HepG2 (cell line): ENCODE measurements around the gene INTS4. TPM values are rescaled to one million over a fixed set of nuclear protein-coding genes. Genes with fewer than 3 reads are reported as not detected.
"Not testable (repeated sequence)": the region's sequence is repeated elsewhere in the genome, so short reads cannot be mapped to it uniquely, and the experiment has no call there.

Experiments used
- ATAC-seq: fragments of 200-7000 bp; cut with Tn5 transposase; 3 replicates; pipeline ENCODE4 v1.9.1; 2020; ENCODE audit warnings: mild to moderate bottlenecking, moderate library complexity
- BruUV-seq: library from RNA; stranded (reverse); fragments of 400-500 nt; replicated peaks from 2 replicates; lab custom pipeline; 2021; lab: Mats Ljungman, UMichigan
- CTCF ChIA-PET: fragments of 300-600 bp; formaldehyde crosslinking; extraction: SDS; loops from one replicate; lab custom pipeline; 2021; ENCODE audit warnings: low total read pairs, inconsistent platforms, low intra/inter-chr PET ratio; lab: Yijun Ruan, JAX
- POLR2A ChIA-PET: fragments of 350-600 bp; sonication (Branson Sonifier 250); formaldehyde crosslinking; loops from one replicate; lab custom pipeline; 2020; ENCODE audit warnings: antibody characterized with exemption, inconsistent platforms; lab: Yijun Ruan, JAX
- DNase-seq: peaks from one replicate; pipeline ENCODE4 v3.0.0-alpha.2; 2015; ENCODE audit warnings: low spot score
- FAIRE-seq: peaks from 3 replicates; lab custom pipeline; 2011; peaks lifted over from hg19 to GRCh38; lab: Jason Lieb, UNC
- H2AFZ ChIP-seq: one replicate; pipeline ENCODE4 v1.6.1; 2011; ENCODE audit warnings: low read length, inconsistent platforms
- H3K27ac ChIP-seq: fragments of 300-600 bp; 3 replicates; pipeline ENCODE4 v1.8.0; 2011; ENCODE audit warnings: mixed run types, mild to moderate bottlenecking, mixed read lengths, low read length, inconsistent platforms; ENCODE audit not compliant: insufficient read depth; ENCODE audit errors: extremely low read length
- H3K27me3 ChIP-seq, 2 experiments: fragments of 200-600 bp in 1 of 2; 2 replicates in 1 of 2; 3 replicates in 1 of 2; pipeline versions ENCODE4 v1.6.0 to v1.8.0; 2011; ENCODE audit warnings: low read length in 2 of 2, mild to moderate bottlenecking in 2 of 2, moderate library complexity in 2 of 2, inconsistent platforms in 1 of 2; ENCODE audit not compliant: insufficient read depth in 2 of 2, control insufficient read depth in 1 of 2
- H3K36me3 ChIP-seq, 2 experiments: fragments of 200-600 bp in 1 of 2; replicated peaks in 1 of 2; 2 replicates in 1 of 2; 3 replicates in 1 of 2; pipeline versions ENCODE4 v1.5.1 to v1.8.0; 2011; ENCODE audit warnings: low read length in 2 of 2, inconsistent platforms in 1 of 2; ENCODE audit not compliant: insufficient read depth in 2 of 2, control insufficient read depth in 1 of 2
- H3K4me1 ChIP-seq: 2 replicates; pipeline ENCODE4 v1.5.1; 2012; ENCODE audit warnings: low read length, inconsistent platforms; ENCODE audit not compliant: insufficient read depth
- H3K4me2 ChIP-seq: 2 replicates; pipeline ENCODE4 v1.6.0; 2011; ENCODE audit warnings: low read depth, low read length, inconsistent platforms
- H3K4me3 ChIP-seq, 3 experiments: fragments of 200-600 bp in 1 of 3; sonication (generic), shearing (Covaris generic) in 1 of 3; replicated peaks in 1 of 3; 2 replicates each; pipeline ENCODE4 v1.5.1; 2011 to 2016; ENCODE audit warnings: low read length in 3 of 3, inconsistent platforms in 2 of 3, low read depth in 2 of 3, mild to moderate bottlenecking in 2 of 3, control low read depth in 1 of 3, mixed read lengths in 1 of 3; ENCODE audit not compliant: insufficient read depth in 1 of 3
- H3K79me2 ChIP-seq: one replicate; pipeline ENCODE4 v1.6.1; 2011; ENCODE audit warnings: low read length, inconsistent platforms; ENCODE audit not compliant: insufficient read depth
- H3K9ac ChIP-seq: 2 replicates; pipeline ENCODE4 v1.6.0; 2011; ENCODE audit warnings: mild to moderate bottlenecking, low read depth, low read length, inconsistent platforms; ENCODE audit not compliant: insufficient read depth
- H3K9me3 ChIP-seq: 2 replicates; pipeline ENCODE4 v1.5.1; 2012; ENCODE audit warnings: mild to moderate bottlenecking, low read length
- H4K20me1 ChIP-seq: 2 replicates; pipeline ENCODE4 v1.6.0; 2011; ENCODE audit warnings: inconsistent platforms, mild to moderate bottlenecking, low read length, moderate library complexity; ENCODE audit not compliant: insufficient read depth
- CBFB ChIP-seq: sonication (generic); formaldehyde crosslinking; IDR thresholded peaks from 2 replicates; pipeline ENCODE4 v1.4.0; 2020; ENCODE audit warnings: missing genetic modification reagents
- EHMT2 ChIP-seq: fragments of 200-600 bp; sonication (generic); IDR thresholded peaks from 2 replicates; pipeline ENCODE4 v1.7.0; 2017; ENCODE audit warnings: antibody characterized with exemption, low read depth, low read length, borderline replicate concordance
- MBNL3 ChIP-seq: fragments of 250-450 bp; sonication (Bioruptor Pico); conservative IDR thresholded peaks from 2 replicates; pipeline ENCODE4 v1.8.0; 2022; ENCODE audit warnings: mild to moderate bottlenecking, inconsistent platforms
- RORA ChIP-seq: sonication (generic); formaldehyde crosslinking; IDR thresholded peaks from 2 replicates; pipeline ENCODE4 v1.5.0; 2020; ENCODE audit warnings: mild to moderate bottlenecking, missing genetic modification reagents, moderate library complexity
- SPEN ChIP-seq: sonication (generic); formaldehyde crosslinking; IDR thresholded peaks from 2 replicates; pipeline ENCODE4 v1.5.1; 2020; ENCODE audit warnings: low read depth, mild to moderate bottlenecking, missing genetic modification reagents
- ZFP41 ChIP-seq: sonication (generic); formaldehyde crosslinking; IDR thresholded peaks from 2 replicates; pipeline ENCODE4 v1.4.0; 2020; ENCODE audit warnings: mild to moderate bottlenecking, missing genetic modification reagents, borderline replicate concordance
- ZKSCAN8 ChIP-seq: IDR thresholded peaks from 2 replicates; pipeline ENCODE4 v1.6.1; 2016; ENCODE audit warnings: borderline replicate concordance, missing genetic modification reagents, missing compliant biosample characterization
- ZNF337 ChIP-seq: sonication (generic); formaldehyde crosslinking; IDR thresholded peaks from 2 replicates; pipeline ENCODE4 v1.5.1; 2020; ENCODE audit warnings: missing genetic modification reagents, low read depth, mild to moderate bottlenecking, borderline replicate concordance
- ZNF33A ChIP-seq: sonication (generic); formaldehyde crosslinking; IDR thresholded peaks from 2 replicates; pipeline ENCODE4 v1.5.1; 2020; ENCODE audit warnings: missing genetic modification reagents, mild to moderate bottlenecking, moderate library complexity, borderline replicate concordance
- ZNF496 ChIP-seq: sonication (generic); formaldehyde crosslinking; IDR thresholded peaks from 2 replicates; pipeline ENCODE4 v1.8.1; 2023; ENCODE audit warnings: mild to moderate bottlenecking, moderate library complexity, missing genetic modification reagents; ENCODE audit not compliant: insufficient replicate concordance
- WGBS: methylation state at CpG from one replicate; pipeline ENCODE4 v1.1.6; 2017; ENCODE audit warnings: low lambda C conversion rate; 5-methylcytosine and 5-hydroxymethylcytosine counted together
- in situ Hi-C: cut with HindIII; loops from 2 replicates; pipeline ENCODE4 v1.10.0; 2017; ENCODE audit warnings: low pct_unique_long_range_greater_than_20kb; ENCODE audit not compliant: extremely low pct_ligation_motif_present
- intact Hi-C: fragments of 100-400 bp; cut with micrococcal nuclease; formaldehyde crosslinking; loops from one replicate; pipeline ENCODE4 v1.10.0; 2022; ENCODE audit not compliant: unreplicated experiment
- polyA plus RNA-seq, 8 experiments: library from polyadenylated mRNA; depleted of rRNA in 3 of 8; stranded (reverse) in 7 of 8; unstranded in 1 of 8; fragments of >200 nt; fragmentation: Illumina TruSeq in 4 of 8; extraction: Trizol in 4 of 8; gene quantifications; 2 replicates each; pipeline versions ENCODE4 v1.2.1 to v1.2.3, GENCODE V29; 2011 to 2016; ENCODE audit warnings: low read depth in 4 of 8, missing spikeins in 1 of 8, mixed read lengths in 1 of 8; ENCODE audit not compliant: insufficient read depth in 1 of 8
- total RNA-seq, 5 experiments: library from RNA; depleted of rRNA; stranded (reverse); fragments of >200 nt; fragmentation: Illumina TruSeq; extraction: Trizol; gene quantifications; 2 replicates each; pipeline ENCODE4 v1.2.3, GENCODE V29; 2016; ENCODE audit warnings: low read depth in 1 of 5

The INTS4 gene
- total and polyA plus RNA-seq, 2 of the 13 experiments (the other 11 are each of a cell fraction or from before 2014, with no cell fraction given), result 37.3 to 44.8 TPM

GRCh38 chr11:77908835-77909234, 85.6 kb downstream of the INTS4 start:
- Histone ChIP-seq H3K27me3 (no peaks in the 10 kb centered on the region), H3K27ac (no peak overlapping the region), H3K9ac (no peak overlapping the region), H3K4me2 (no peak overlapping the region), H3K4me1 (peaks cover 17% of the 10 kb centered on the region), H3K9me3 (no peaks in the 10 kb centered on the region), H4K20me1 (no peaks in the 10 kb centered on the region; the same call in 1 of the 2 replicates), H3K36me3 (peaks cover 1 to 19% of the 10 kb centered on the region in 2 experiments; a peak in 4 of 5 replicates), H3K4me3 (no peak overlapping the region), H3K79me2 (no peaks in the 10 kb centered on the region), H2AFZ (no peak overlapping the region)
- no TSS peak for BruUV-seq
- no peak for FAIRE-seq
- ATAC-seq, result no peak
- no peak for DNase-seq
- POLR2A ChIA-PET, result no interaction called here
- in situ Hi-C loops, result no loop called here
- TF ChIP-seq EHMT2, result no peak
- TF ChIP-seq SPEN, result no peak
- TF ChIP-seq ZFP41 (CRISPR knock-in tag), result no peak
- no peak for TF ChIP-seq ZNF337 (CRISPR knock-in tag)
- no peak for TF ChIP-seq ZKSCAN8 (CRISPR knock-in tag)
- TF ChIP-seq MBNL3 (CRISPR knock-in tag), result no peak
- TF ChIP-seq RORA, result no peak
- no peak for TF ChIP-seq ZNF496 (CRISPR knock-in tag)
- no peak for TF ChIP-seq ZNF33A (CRISPR knock-in tag)
- TF ChIP-seq CBFB (CRISPR knock-in tag), result no peak
- CTCF ChIA-PET, result no interaction called here
- intact Hi-C loops, result no loop called here
- whole genome bisulfite sequencing, result 91% methylated on average over 2 of the region's 2 CpGs

GRCh38 chr11:77894949-77895348, 99.5 kb downstream of the INTS4 start:
- FAIRE-seq, in situ Hi-C loops, H3K9me3 ChIP-seq, POLR2A ChIA-PET, H4K20me1 ChIP-seq, H3K4me1 ChIP-seq, CTCF ChIA-PET, H3K4me2 ChIP-seq, H3K27me3 ChIP-seq, ATAC-seq, H3K9ac ChIP-seq, BruUV-seq, H3K27ac ChIP-seq, DNase-seq, H2AFZ ChIP-seq, intact Hi-C loops, H3K79me2 ChIP-seq, H3K4me3 ChIP-seq: not testable (repeated sequence)
- H3K36me3 ChIP-seq, result peaks cover 4 to 11% of the 10 kb centered on the region in 2 experiments; a peak in 3 of 5 replicates
- WGBS, result 96% methylated on average over 1 of the region's 1 CpG

GRCh38 chr11:77891703-77892102, 102.8 kb downstream of the INTS4 start:
- H3K4me2 ChIP-seq, FAIRE-seq, H3K9me3 ChIP-seq, CTCF ChIA-PET, H3K27ac ChIP-seq, H2AFZ ChIP-seq, intact Hi-C loops, ATAC-seq, in situ Hi-C loops, POLR2A ChIA-PET, H3K27me3 ChIP-seq, H3K4me3 ChIP-seq, H4K20me1 ChIP-seq, H3K4me1 ChIP-seq, H3K79me2 ChIP-seq, H3K36me3 ChIP-seq, BruUV-seq, DNase-seq, H3K9ac ChIP-seq: not testable (repeated sequence)
- WGBS, result 87% methylated on average over 3 of the region's 4 CpGs
